Panc1 (cell line): ENCODE measurements around the gene PPP1R3F. TPM values are rescaled to one million over a fixed set of nuclear protein-coding genes. Genes with fewer than 3 reads are reported as not detected.

Experiments used
- ATAC-seq: fragments of 200-7000 bp; cut with Tn5 transposase; 2 replicates; pipeline ENCODE4 v1.9.1; 2020; ENCODE audit warnings: mild to moderate bottlenecking, moderate library complexity
- BruUV-seq: library from RNA; stranded (reverse); fragments of 400-500 nt; replicated peaks from 2 replicates; lab custom pipeline; 2021; lab: Mats Ljungman, UMichigan
- CTCF ChIA-PET: fragments of 300-600 bp; sonication (Branson Sonifier 250); formaldehyde crosslinking; loops from one replicate; lab custom pipeline; 2022; ENCODE audit warnings: antibody characterized with exemption; lab: Charles Lee
- POLR2A ChIA-PET: fragments of 300-600 bp; sonication (Branson Sonifier 250); formaldehyde crosslinking; loops from one replicate; lab custom pipeline; 2022; ENCODE audit warnings: antibody characterized with exemption; lab: Charles Lee
- DNase-seq: peaks from one replicate; pipeline ENCODE4 v3.0.0-alpha.2; 2010; ENCODE audit warnings: low read depth, low spot score
- H3K27ac ChIP-seq: 2 replicates; pipeline ENCODE4 v1.5.1; 2011; ENCODE audit warnings: mild to moderate bottlenecking, low read length, inconsistent platforms
- H3K27me3 ChIP-seq: fragments of 200-500 bp; sonication (Bioruptor generic); 2 replicates; pipeline ENCODE4 v1.6.0; 2014; ENCODE audit warnings: low read length, inconsistent platforms; ENCODE audit not compliant: control insufficient read depth, insufficient read depth
- H3K36me3 ChIP-seq: fragments of 200-500 bp; sonication (Bioruptor generic); 2 replicates; pipeline ENCODE4 v1.5.1; 2014; ENCODE audit warnings: inconsistent platforms, mild to moderate bottlenecking, low read length, moderate library complexity; ENCODE audit not compliant: control insufficient read depth, insufficient read depth
- H3K4me1 ChIP-seq: 2 replicates; pipeline ENCODE4 v1.5.1; 2011; ENCODE audit warnings: inconsistent platforms, mild to moderate bottlenecking, low read length, moderate library complexity; ENCODE audit not compliant: control insufficient read depth, insufficient read depth
- H3K4me3 ChIP-seq, 2 experiments: 2 replicates each; pipeline ENCODE4 v1.5.1; 2011 to 2012; ENCODE audit warnings: low read depth in 2 of 2, low read length in 2 of 2, mild to moderate bottlenecking in 2 of 2, inconsistent platforms in 1 of 2, moderate library complexity in 1 of 2
- H3K9me3 ChIP-seq: fragments of 200-500 bp; sonication (Bioruptor generic); 2 replicates; pipeline ENCODE4 v1.5.1; 2014; ENCODE audit warnings: low read depth, mild to moderate bottlenecking, inconsistent platforms, low read length, moderate library complexity; ENCODE audit not compliant: control insufficient read depth, insufficient read depth
- POLR2AphosphoS5 ChIP-seq: IDR thresholded peaks from 2 replicates; pipeline ENCODE4 v1.6.1; 2012; ENCODE audit warnings: mild to moderate bottlenecking, low read depth, low read length, moderate library complexity
- SIN3A ChIP-seq: IDR thresholded peaks from 2 replicates; pipeline ENCODE4 v1.6.1; 2012; ENCODE audit warnings: low read depth, mild to moderate bottlenecking, low read length, moderate library complexity, borderline replicate concordance; ENCODE audit not compliant: insufficient read depth
- TCF7L2 ChIP-seq: IDR thresholded peaks from 2 replicates; pipeline ENCODE4 v1.6.1; 2011; ENCODE audit warnings: mild to moderate bottlenecking, low read depth, low read length, inconsistent platforms
- in situ Hi-C: cut with HindIII; loops from 2 replicates; pipeline ENCODE4 v1.10.0; 2016; ENCODE audit warnings: low sequenced_read_pairs, low pct_unique_long_range_greater_than_20kb
- intact Hi-C: fragments of 100-400 bp; cut with micrococcal nuclease; formaldehyde crosslinking; loops from one replicate; pipeline ENCODE4 v1.10.0; 2022; ENCODE audit not compliant: unreplicated experiment
- total RNA-seq: library from RNA; stranded (reverse); gene quantifications from one replicate; pipeline ENCODE4 v1.2.1, GENCODE V29; 2021; ENCODE audit not compliant: unreplicated experiment
- TF ChIP-seq, protein P1 (sequence below): fragments of 450-650 bp; IDR thresholded peaks from 2 replicates; pipeline ENCODE4 v1.5.1; 2017; ENCODE audit warnings: mild to moderate bottlenecking
- TF ChIP-seq, protein P2 (sequence below), 2 experiments: IDR thresholded peaks; 2 replicates each; pipeline ENCODE4 v1.6.1; 2011 to 2012; ENCODE audit warnings: low read depth in 2 of 2, control low read depth in 1 of 2, low read length in 1 of 2, mild to moderate bottlenecking in 1 of 2, moderate library complexity in 1 of 2; ENCODE audit not compliant: insufficient read depth in 1 of 2

The PPP1R3F gene
- total RNA-seq, 1 experiment from 2014 or later, result 8.3 TPM

- ATAC-seq (no peak), DNase-seq (no peak)
- H3K4me3 ChIP-seq, result no peak overlapping the region
- BruUV-seq, result no TSS peak
- in situ Hi-C loops (no loop called here), intact Hi-C loops (no loop called here)
- H3K4me1 ChIP-seq, result no peaks in the 10 kb centered on the region
- TF ChIP-seq, protein P1, sequence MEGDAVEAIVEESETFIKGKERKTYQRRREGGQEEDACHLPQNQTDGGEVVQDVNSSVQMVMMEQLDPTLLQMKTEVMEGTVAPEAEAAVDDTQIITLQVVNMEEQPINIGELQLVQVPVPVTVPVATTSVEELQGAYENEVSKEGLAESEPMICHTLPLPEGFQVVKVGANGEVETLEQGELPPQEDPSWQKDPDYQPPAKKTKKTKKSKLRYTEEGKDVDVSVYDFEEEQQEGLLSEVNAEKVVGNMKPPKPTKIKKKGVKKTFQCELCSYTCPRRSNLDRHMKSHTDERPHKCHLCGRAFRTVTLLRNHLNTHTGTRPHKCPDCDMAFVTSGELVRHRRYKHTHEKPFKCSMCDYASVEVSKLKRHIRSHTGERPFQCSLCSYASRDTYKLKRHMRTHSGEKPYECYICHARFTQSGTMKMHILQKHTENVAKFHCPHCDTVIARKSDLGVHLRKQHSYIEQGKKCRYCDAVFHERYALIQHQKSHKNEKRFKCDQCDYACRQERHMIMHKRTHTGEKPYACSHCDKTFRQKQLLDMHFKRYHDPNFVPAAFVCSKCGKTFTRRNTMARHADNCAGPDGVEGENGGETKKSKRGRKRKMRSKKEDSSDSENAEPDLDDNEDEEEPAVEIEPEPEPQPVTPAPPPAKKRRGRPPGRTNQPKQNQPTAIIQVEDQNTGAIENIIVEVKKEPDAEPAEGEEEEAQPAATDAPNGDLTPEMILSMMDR, result no peak
- TF ChIP-seq SIN3A (no peak), POLR2AphosphoS5 (no peak)
- no peak overlapping the region for H3K27ac ChIP-seq
- ChIA-PET CTCF (interaction anchor here (0.7 kb wide), 1 partner anchor 49 kb away, joined by 3 read pairs; no protein-coding TSS in a partner anchor), POLR2A (no interaction called here)
- no peaks in the 10 kb centered on the region for H3K9me3 ChIP-seq
- H3K27me3 ChIP-seq, result no peaks in the 10 kb centered on the region
- no peaks in the 10 kb centered on the region for H3K36me3 ChIP-seq
Observed at GRCh38 chrX:49238735-49239134, 30.9 kb upstream of the PPP1R3F start.

DNA sequence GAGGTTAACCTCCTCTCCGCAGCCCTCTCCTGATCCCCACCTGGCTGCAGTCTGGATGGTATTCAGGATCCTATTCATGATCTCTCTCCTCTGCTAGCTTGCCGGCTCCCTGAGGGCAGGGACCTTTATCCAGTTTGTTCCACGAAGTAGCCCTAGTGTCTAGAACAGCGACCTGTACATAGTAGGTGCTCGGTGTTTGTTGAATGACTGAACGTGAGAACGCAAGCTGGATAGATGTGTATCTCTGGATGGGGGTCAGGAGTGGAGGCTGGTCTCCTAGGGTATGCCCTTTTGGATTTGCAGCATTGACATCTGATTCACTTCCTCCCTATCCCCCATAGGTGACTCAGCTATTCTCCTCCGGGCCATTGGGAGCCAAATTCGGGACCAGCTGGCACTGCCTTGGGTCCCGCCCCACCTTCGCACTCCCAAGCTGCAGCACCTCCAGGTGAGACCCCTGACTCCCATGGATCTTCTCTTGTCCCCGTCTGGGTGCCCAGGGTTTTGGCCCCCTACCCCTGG, 27.0 kb upstream of the PPP1R3F start:
- ChIA-PET POLR2A (no interaction called here), CTCF (no interaction called here)
- ATAC-seq (no peak), DNase-seq (no peak)
- no peaks in the 10 kb centered on the region for H3K4me1 ChIP-seq
- TF ChIP-seq POLR2AphosphoS5 (no peak), TCF7L2 (no peak), SIN3A (no peak)
- TF ChIP-seq, protein P2, sequence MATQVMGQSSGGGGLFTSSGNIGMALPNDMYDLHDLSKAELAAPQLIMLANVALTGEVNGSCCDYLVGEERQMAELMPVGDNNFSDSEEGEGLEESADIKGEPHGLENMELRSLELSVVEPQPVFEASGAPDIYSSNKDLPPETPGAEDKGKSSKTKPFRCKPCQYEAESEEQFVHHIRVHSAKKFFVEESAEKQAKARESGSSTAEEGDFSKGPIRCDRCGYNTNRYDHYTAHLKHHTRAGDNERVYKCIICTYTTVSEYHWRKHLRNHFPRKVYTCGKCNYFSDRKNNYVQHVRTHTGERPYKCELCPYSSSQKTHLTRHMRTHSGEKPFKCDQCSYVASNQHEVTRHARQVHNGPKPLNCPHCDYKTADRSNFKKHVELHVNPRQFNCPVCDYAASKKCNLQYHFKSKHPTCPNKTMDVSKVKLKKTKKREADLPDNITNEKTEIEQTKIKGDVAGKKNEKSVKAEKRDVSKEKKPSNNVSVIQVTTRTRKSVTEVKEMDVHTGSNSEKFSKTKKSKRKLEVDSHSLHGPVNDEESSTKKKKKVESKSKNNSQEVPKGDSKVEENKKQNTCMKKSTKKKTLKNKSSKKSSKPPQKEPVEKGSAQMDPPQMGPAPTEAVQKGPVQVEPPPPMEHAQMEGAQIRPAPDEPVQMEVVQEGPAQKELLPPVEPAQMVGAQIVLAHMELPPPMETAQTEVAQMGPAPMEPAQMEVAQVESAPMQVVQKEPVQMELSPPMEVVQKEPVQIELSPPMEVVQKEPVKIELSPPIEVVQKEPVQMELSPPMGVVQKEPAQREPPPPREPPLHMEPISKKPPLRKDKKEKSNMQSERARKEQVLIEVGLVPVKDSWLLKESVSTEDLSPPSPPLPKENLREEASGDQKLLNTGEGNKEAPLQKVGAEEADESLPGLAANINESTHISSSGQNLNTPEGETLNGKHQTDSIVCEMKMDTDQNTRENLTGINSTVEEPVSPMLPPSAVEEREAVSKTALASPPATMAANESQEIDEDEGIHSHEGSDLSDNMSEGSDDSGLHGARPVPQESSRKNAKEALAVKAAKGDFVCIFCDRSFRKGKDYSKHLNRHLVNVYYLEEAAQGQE (IDR thresholded peaks at IDR 0.05; ENCODE audit: insufficient read depth in 1 of 2, low read depth in 2 of 2, low read length in 1 of 2), result no peak
- TF ChIP-seq, protein P1, result no peak
- H3K36me3 ChIP-seq, result no peaks in the 10 kb centered on the region
- no TSS peak for BruUV-seq
- no peaks in the 10 kb centered on the region for H3K9me3 ChIP-seq
- no peaks in the 10 kb centered on the region for H3K27me3 ChIP-seq
- H3K4me3 ChIP-seq, result no peak overlapping the region
- no peak overlapping the region for H3K27ac ChIP-seq
- intact Hi-C loops, result no loop called here
- in situ Hi-C loops, result no loop called here
